Fibroblast of lung (primary cell): ENCODE data around the gene TMEM40. TPM values are rescaled to one million over a fixed set of nuclear protein-coding genes. Genes with fewer than 3 reads are reported as not detected.

ENCODE experiments used
- DNase-seq, 2 donors: peaks; one replicate each; pipeline versions ENCODE4 v3.0.0 to v3.0.0-alpha.2; 2010; ENCODE audit warnings: low read depth in 2 of 2
- H2AFZ ChIP-seq: 2 replicates; pipeline ENCODE4 v1.5.1; 2012; ENCODE audit warnings: low read length, control low read depth, inconsistent platforms
- H3K27ac ChIP-seq: 2 replicates; pipeline ENCODE4 v1.5.1; 2011; ENCODE audit warnings: low read length, control low read depth; ENCODE audit not compliant: insufficient read depth
- H3K27me3 ChIP-seq: 2 replicates; pipeline ENCODE4 v1.5.1; 2011; ENCODE audit warnings: mild to moderate bottlenecking, low read length; ENCODE audit not compliant: control insufficient read depth, insufficient read depth
- H3K36me3 ChIP-seq: 2 replicates; pipeline ENCODE4 v1.5.1; 2011; ENCODE audit warnings: low read length; ENCODE audit not compliant: control insufficient read depth, insufficient read depth
- H3K4me1 ChIP-seq: 2 replicates; pipeline ENCODE4 v1.5.1; 2011; ENCODE audit warnings: low read length; ENCODE audit not compliant: control insufficient read depth, insufficient read depth; ENCODE audit errors: extremely low read depth
- H3K4me2 ChIP-seq: 2 replicates; pipeline ENCODE4 v1.5.1; 2011; ENCODE audit warnings: low read length, control low read depth; ENCODE audit not compliant: insufficient read depth; ENCODE audit errors: extremely low read depth
- H3K4me3 ChIP-seq, 4 experiments: fragments of 200-600 bp in 1 of 4; sonication (generic) in 1 of 4; replicated peaks in 1 of 4; 2 replicates each; pipeline ENCODE4 v1.5.1; 2011 to 2016; ENCODE audit warnings: low read length in 4 of 4, low read depth in 3 of 4, mild to moderate bottlenecking in 3 of 4, control low read depth in 2 of 4, inconsistent platforms in 1 of 4, mixed read lengths in 1 of 4; ENCODE audit not compliant: insufficient read depth in 1 of 4; ENCODE audit errors: control extremely low read depth in 1 of 4
- H3K79me2 ChIP-seq: 2 replicates; pipeline ENCODE4 v1.5.1; 2012; ENCODE audit warnings: mild to moderate bottlenecking, low read length, inconsistent platforms; ENCODE audit not compliant: control insufficient read depth, insufficient read depth
- H3K9ac ChIP-seq: 2 replicates; pipeline ENCODE4 v1.5.1; 2011; ENCODE audit warnings: mild to moderate bottlenecking, low read length, control low read depth; ENCODE audit not compliant: insufficient read depth
- H3K9me3 ChIP-seq: 2 replicates; pipeline ENCODE4 v1.5.1; 2012; ENCODE audit warnings: low read depth, low read length; ENCODE audit not compliant: control insufficient read depth, insufficient read depth
- H4K20me1 ChIP-seq: 2 replicates; pipeline ENCODE4 v1.5.1; 2011; ENCODE audit warnings: low read length; ENCODE audit not compliant: control insufficient read depth, insufficient read depth; ENCODE audit errors: extremely low read depth
- CTCF ChIP-seq, 2 donors: IDR thresholded peaks in 1 of 2; conservative IDR thresholded peaks in 1 of 2; 1 replicate in 1 of 2; 2 replicates in 1 of 2; pipeline ENCODE4 v1.5.1; 2011 to 2012; ENCODE audit warnings: low read length in 2 of 2, control low read depth in 1 of 2, inconsistent platforms in 1 of 2, low read depth in 1 of 2, mild to moderate bottlenecking in 1 of 2
- EZH2 ChIP-seq: IDR thresholded peaks from 2 replicates; pipeline ENCODE4 v1.5.1; 2012; ENCODE audit warnings: low read length, control low read depth, mild to moderate bottlenecking; ENCODE audit errors: missing control alignments
- polyA minus RNA-seq: library from RNA; depleted of rRNA, polyadenylated mRNA; stranded (reverse); fragments of >200 nt; gene quantifications from 2 replicates; pipeline ENCODE4 v1.2.3, GENCODE V29; 2011; ENCODE audit warnings: low replicate concordance
- polyA plus RNA-seq, 2 donors: library from polyadenylated mRNA; depleted of rRNA in 1 of 2; stranded (reverse) in 1 of 2; unstranded in 1 of 2; fragments of >200 nt; gene quantifications; 2 replicates each; pipeline ENCODE4 v1.2.1, GENCODE V29; 2011 to 2012; ENCODE audit warnings: missing spikeins in 1 of 2
- total RNA-seq: library from RNA; depleted of rRNA; stranded (reverse); fragments of >200 nt; gene quantifications from 2 replicates; pipeline ENCODE4 v1.2.1, GENCODE V29; 2014

The TMEM40 gene, protein sequence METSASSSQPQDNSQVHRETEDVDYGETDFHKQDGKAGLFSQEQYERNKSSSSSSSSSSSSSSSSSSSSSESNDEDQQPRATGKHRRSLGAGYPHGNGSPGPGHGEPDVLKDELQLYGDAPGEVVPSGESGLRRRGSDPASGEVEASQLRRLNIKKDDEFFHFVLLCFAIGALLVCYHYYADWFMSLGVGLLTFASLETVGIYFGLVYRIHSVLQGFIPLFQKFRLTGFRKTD
- total RNA-seq (under 0.01 TPM in 1 of 2 replicates, not detected in the other), polyA plus RNA-seq (0.33 TPM in 1 of 2 replicates, not detected in the other), polyA minus RNA-seq (not detected in 2 replicates)
- not detected in 2 replicates for polyA plus RNA-seq (2012)

- Histone ChIP-seq H3K27me3 (no peaks in the 10 kb centered on the region), H3K9ac (peak within 1 kb of the TSS; percentile 10), H3K36me3 (no peaks in the 10 kb centered on the region), H3K9me3 (no peaks in the 10 kb centered on the region), H3K27ac (peak within 1 kb of the TSS; percentile 55), H3K79me2 (no peaks in the 10 kb centered on the region), H3K4me1 (peaks cover 12% of the 10 kb centered on the region), H4K20me1 (no peaks in the 10 kb centered on the region), H3K4me3 (no peak within 1 kb of the TSS), H2AFZ (peak within 1 kb of the TSS; percentile 86), H3K4me2 (peak within 1 kb of the TSS; percentile 74)
- DNase-seq, result no peak
- TF ChIP-seq CTCF (conservative IDR thresholded peaks at IDR 0.05 in 1 of 2, IDR thresholded peaks at IDR 0.05 in 1 of 2; ENCODE audit: low read depth in 1 of 2, low read length in 2 of 2) (no peak), EZH2 (no peak)
Measured at GRCh38 chr3:12759097-12759679, at the start of gene TMEM40. TSS of gene TMEM40 (minus strand) at chr3:12759259. CDS start at chr3:12749832, 9,427 bp downstream.

- Histone ChIP-seq H3K4me2 (no peak overlapping the region), H2AFZ (no peak overlapping the region), H3K27me3 (no peaks in the 10 kb centered on the region), H3K79me2 (no peaks in the 10 kb centered on the region), H3K9me3 (no peaks in the 10 kb centered on the region), H3K9ac (no peak overlapping the region), H3K36me3 (no peaks in the 10 kb centered on the region), H3K4me3 (no peak overlapping the region), H3K27ac (no peak overlapping the region), H4K20me1 (no peaks in the 10 kb centered on the region), H3K4me1 (no peaks in the 10 kb centered on the region)
- DNase-seq, result no peak
- TF ChIP-seq EZH2 (no peak), CTCF (conservative IDR thresholded peaks at IDR 0.05 in 1 of 2, IDR thresholded peaks at IDR 0.05 in 1 of 2; ENCODE audit: low read depth in 1 of 2, low read length in 2 of 2) (no peak)
Measured at GRCh38 chr3:12808587-12808986, 49.5 kb upstream of the TMEM40 start.

DNA sequence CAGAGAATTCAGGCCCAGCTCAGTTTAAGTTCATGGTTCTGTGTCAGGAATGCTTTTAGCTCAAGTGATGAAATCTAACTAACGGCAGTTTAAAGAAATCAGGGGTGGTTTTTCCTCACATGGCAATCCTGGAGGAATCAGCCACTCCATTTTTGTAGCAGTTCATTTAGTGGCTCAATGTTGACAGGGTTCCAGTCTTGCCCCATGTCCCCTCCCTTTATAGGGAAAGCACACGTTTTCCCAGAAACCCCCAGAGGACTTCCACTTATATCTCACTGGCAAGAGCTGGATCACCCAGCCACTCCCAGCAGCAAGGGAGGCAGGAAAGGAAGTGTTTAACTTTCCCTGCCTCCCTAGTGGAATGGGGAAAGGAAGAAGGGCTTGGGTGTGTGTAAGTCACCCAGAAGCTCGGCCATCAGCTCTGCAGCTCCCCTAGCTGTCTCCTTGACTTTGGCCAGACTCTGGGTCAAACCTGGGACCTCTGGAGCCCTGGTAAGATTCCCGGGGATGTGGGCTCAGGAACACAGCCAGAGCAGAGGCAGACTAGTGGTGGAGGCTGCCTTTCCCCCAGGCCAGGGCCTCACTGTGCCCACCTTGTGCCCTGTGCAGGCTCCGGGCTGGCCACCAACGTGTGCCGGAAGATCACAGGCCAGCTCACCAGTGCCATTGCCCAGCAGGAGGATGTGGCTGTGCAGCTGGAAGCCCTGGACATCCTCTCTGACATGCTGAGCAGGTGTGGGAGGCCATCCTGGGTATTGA is 48.7 kb upstream of the TMEM40 start:
- H3K9me3 ChIP-seq, result no peaks in the 10 kb centered on the region
- no peak overlapping the region for H3K9ac ChIP-seq
- no peaks in the 10 kb centered on the region for H3K36me3 ChIP-seq
- no peaks in the 10 kb centered on the region for H3K27me3 ChIP-seq
- H2AFZ ChIP-seq, result no peak overlapping the region
- no peaks in the 10 kb centered on the region for H4K20me1 ChIP-seq
- no peak overlapping the region for H3K27ac ChIP-seq
- H3K4me3 ChIP-seq, result no peak overlapping the region
- no peak for DNase-seq
- TF ChIP-seq CTCF (conservative IDR thresholded peaks at IDR 0.05 in 1 of 2, IDR thresholded peaks at IDR 0.05 in 1 of 2; ENCODE audit: low read depth in 1 of 2, low read length in 2 of 2) (no peak), EZH2 (no peak)
- no peaks in the 10 kb centered on the region for H3K4me1 ChIP-seq
- no peaks in the 10 kb centered on the region for H3K79me2 ChIP-seq
- H3K4me2 ChIP-seq, result no peak overlapping the region
